ENCODE data around the gene MVK. TPM values are rescaled to one million over a fixed set of nuclear protein-coding genes. Genes with fewer than 3 reads are reported as not detected.

MVK gene
- total RNA-seq, 2 experiments from 2014 or later: 8.2 to 8.4 TPM

GRCh38 chr12:109532721-109533486 is 40.7 kb upstream of the MVK start:
- Histone ChIP-seq H3K4me3 (ENCODE audit: low read length) (no peak overlapping the region), H3K4me1 (ENCODE audit: insufficient read depth, low read length) (no peaks in the 10 kb centered on the region), H3K27me3 (ENCODE audit: control insufficient read depth in 1 of 2, insufficient read depth in 2 of 2, low read length in 2 of 2) (no peaks in the 10 kb centered on the region), H3K27ac (ENCODE audit: low read depth in 1 of 2, low read length in 2 of 2) (no peak overlapping the region), H3K36me3 (ENCODE audit: insufficient read depth, low read length) (peaks cover 33% of the 10 kb centered on the region), H3K9me3 (ENCODE audit: control insufficient read depth in 1 of 2, insufficient read depth in 1 of 2, low read length in 2 of 2) (no peaks in the 10 kb centered on the region)
- Mint-ChIP-seq H3K4me3 (no peak overlapping the region), H3K27ac (no peak overlapping the region), H3K4me1 (ENCODE audit: low read depth) (no peaks in the 10 kb centered on the region), H3K9me3 (no peaks in the 10 kb centered on the region), H3K27me3 (no peaks in the 10 kb centered on the region), H3K36me3 (ENCODE audit: low read depth) (peaks cover 64% of the 10 kb centered on the region)
- ATAC-seq (ENCODE audit: poor library complexity) (no peak), DNase-seq (no peak)
- TF ChIP-seq CTCF (IDR thresholded peaks at IDR 0.05): no peak
- CTCF ChIA-PET: no interaction called here
- POLR2A ChIA-PET: no interaction called here
- intact Hi-C loops (cut with DNase I, micrococcal nuclease): no loop called here

GRCh38 chr12:109533487-109533740 is 40.2 kb upstream of the MVK start:
- ATAC-seq (ENCODE audit: poor library complexity): no peak
- no peak overlapping the region for H3K4me3 Mint-ChIP-seq

GRCh38 chr12:109534456-109534855 is 39.1 kb upstream of the MVK start:
- Histone ChIP-seq H3K27ac (ENCODE audit: low read depth in 1 of 2, low read length in 2 of 2) (no peak overlapping the region), H3K9me3 (ENCODE audit: control insufficient read depth in 1 of 2, insufficient read depth in 1 of 2, low read length in 2 of 2) (no peaks in the 10 kb centered on the region), H3K4me1 (ENCODE audit: insufficient read depth, low read length) (no peaks in the 10 kb centered on the region), H3K36me3 (ENCODE audit: insufficient read depth, low read length) (peaks cover 30% of the 10 kb centered on the region), H3K27me3 (ENCODE audit: control insufficient read depth in 1 of 2, insufficient read depth in 2 of 2, low read length in 2 of 2) (no peaks in the 10 kb centered on the region), H3K4me3 (ENCODE audit: low read length) (no peak overlapping the region)
- no peaks in the 10 kb centered on the region for H3K4me1 Mint-ChIP-seq (ENCODE audit: low read depth)
- ATAC-seq (ENCODE audit: poor library complexity) (no peak), DNase-seq (no peak)
- peaks cover 53% of the 10 kb centered on the region for H3K36me3 Mint-ChIP-seq (ENCODE audit: low read depth)
- ChIA-PET CTCF (no interaction called here), POLR2A (no interaction called here)
- H3K27ac Mint-ChIP-seq: no peak overlapping the region
- no peaks in the 10 kb centered on the region for H3K9me3 Mint-ChIP-seq
- H3K4me3 Mint-ChIP-seq: no peak overlapping the region
- intact Hi-C loops (cut with DNase I, micrococcal nuclease): no loop called here
- H3K27me3 Mint-ChIP-seq: no peaks in the 10 kb centered on the region
- no peak for TF ChIP-seq CTCF (IDR thresholded peaks at IDR 0.05)

More at GRCh38 chr12:109533487-109533740, 40.2 kb upstream of the MVK start:
- intact Hi-C loops (cut with DNase I, micrococcal nuclease): no loop called here
- Histone ChIP-seq H3K4me3 (ENCODE audit: low read length) (no peak overlapping the region), H3K9me3 (ENCODE audit: control insufficient read depth in 1 of 2, insufficient read depth in 1 of 2, low read length in 2 of 2) (no peaks in the 10 kb centered on the region), H3K27ac (ENCODE audit: low read depth in 1 of 2, low read length in 2 of 2) (no peak overlapping the region), H3K4me1 (ENCODE audit: insufficient read depth, low read length) (no peaks in the 10 kb centered on the region), H3K36me3 (ENCODE audit: insufficient read depth, low read length) (peaks cover 30% of the 10 kb centered on the region), H3K27me3 (ENCODE audit: control insufficient read depth in 1 of 2, insufficient read depth in 2 of 2, low read length in 2 of 2) (no peaks in the 10 kb centered on the region)
- no peaks in the 10 kb centered on the region for H3K9me3 Mint-ChIP-seq
- DNase-seq: no peak
- ChIA-PET CTCF (no interaction called here), POLR2A (no interaction called here)
- peaks cover 59% of the 10 kb centered on the region for H3K36me3 Mint-ChIP-seq (ENCODE audit: low read depth)
- no peak overlapping the region for H3K27ac Mint-ChIP-seq
- H3K27me3 Mint-ChIP-seq: no peaks in the 10 kb centered on the region
- TF ChIP-seq CTCF (IDR thresholded peaks at IDR 0.05): no peak
- no peaks in the 10 kb centered on the region for H3K4me1 Mint-ChIP-seq (ENCODE audit: low read depth)
